HL-60 (cell line): ENCODE data around the gene BMP7.

Experiments used
- DNase-seq, 2 experiments: peaks; one replicate each; pipeline ENCODE4 v3.0.0-alpha.2; 2010 to 2020; ENCODE audit warnings: low read depth in 1 of 2, low spot score in 1 of 2
- H3K27ac ChIP-seq: fragments of 250-450 bp; sonication (Bioruptor Pico); replicated peaks from 2 replicates; pipeline ENCODE4 v1.5.1; 2020; ENCODE audit warnings: mild to moderate bottlenecking, moderate library complexity
- H3K27me3 ChIP-seq: fragments of 250-450 bp; sonication (Bioruptor Pico); 2 replicates; pipeline ENCODE4 v1.5.1; 2021; ENCODE audit warnings: mild to moderate bottlenecking, moderate library complexity; ENCODE audit not compliant: insufficient read depth, poor library complexity, severe bottlenecking
- H3K4me3 ChIP-seq: replicated peaks from 2 replicates; pipeline ENCODE4 v1.5.1; 2011; ENCODE audit warnings: mild to moderate bottlenecking, control low read depth, low read length; ENCODE audit not compliant: insufficient read depth
- CTCF ChIP-seq: IDR thresholded peaks from one replicate; pipeline ENCODE4 v1.5.1; 2011; ENCODE audit warnings: low read length, control low read depth, inconsistent platforms; ENCODE audit not compliant: insufficient read depth
- GABPA ChIP-seq: IDR thresholded peaks from 2 replicates; pipeline ENCODE4 v1.6.1; 2012; ENCODE audit warnings: low read depth
- POLR2AphosphoS5 ChIP-seq: IDR thresholded peaks from 2 replicates; pipeline ENCODE4 v1.6.1; 2012; ENCODE audit warnings: low read depth
- SPI1 ChIP-seq: IDR thresholded peaks from 2 replicates; pipeline ENCODE4 v1.6.1; 2012; ENCODE audit warnings: low read depth, mild to moderate bottlenecking, borderline replicate concordance
- TF ChIP-seq, protein P1 (sequence below): IDR thresholded peaks from 2 replicates; pipeline ENCODE4 v1.6.1; 2012; ENCODE audit warnings: low read depth; ENCODE audit not compliant: insufficient replicate concordance

Gene BMP7

GRCh38 chr20:57145089-57145631 is 121.3 kb downstream of the BMP7 start:
- TF ChIP-seq CTCF (no peak), POLR2AphosphoS5 (no peak), GABPA (no peak), SPI1 (no peak)
- TF ChIP-seq, protein P1, sequence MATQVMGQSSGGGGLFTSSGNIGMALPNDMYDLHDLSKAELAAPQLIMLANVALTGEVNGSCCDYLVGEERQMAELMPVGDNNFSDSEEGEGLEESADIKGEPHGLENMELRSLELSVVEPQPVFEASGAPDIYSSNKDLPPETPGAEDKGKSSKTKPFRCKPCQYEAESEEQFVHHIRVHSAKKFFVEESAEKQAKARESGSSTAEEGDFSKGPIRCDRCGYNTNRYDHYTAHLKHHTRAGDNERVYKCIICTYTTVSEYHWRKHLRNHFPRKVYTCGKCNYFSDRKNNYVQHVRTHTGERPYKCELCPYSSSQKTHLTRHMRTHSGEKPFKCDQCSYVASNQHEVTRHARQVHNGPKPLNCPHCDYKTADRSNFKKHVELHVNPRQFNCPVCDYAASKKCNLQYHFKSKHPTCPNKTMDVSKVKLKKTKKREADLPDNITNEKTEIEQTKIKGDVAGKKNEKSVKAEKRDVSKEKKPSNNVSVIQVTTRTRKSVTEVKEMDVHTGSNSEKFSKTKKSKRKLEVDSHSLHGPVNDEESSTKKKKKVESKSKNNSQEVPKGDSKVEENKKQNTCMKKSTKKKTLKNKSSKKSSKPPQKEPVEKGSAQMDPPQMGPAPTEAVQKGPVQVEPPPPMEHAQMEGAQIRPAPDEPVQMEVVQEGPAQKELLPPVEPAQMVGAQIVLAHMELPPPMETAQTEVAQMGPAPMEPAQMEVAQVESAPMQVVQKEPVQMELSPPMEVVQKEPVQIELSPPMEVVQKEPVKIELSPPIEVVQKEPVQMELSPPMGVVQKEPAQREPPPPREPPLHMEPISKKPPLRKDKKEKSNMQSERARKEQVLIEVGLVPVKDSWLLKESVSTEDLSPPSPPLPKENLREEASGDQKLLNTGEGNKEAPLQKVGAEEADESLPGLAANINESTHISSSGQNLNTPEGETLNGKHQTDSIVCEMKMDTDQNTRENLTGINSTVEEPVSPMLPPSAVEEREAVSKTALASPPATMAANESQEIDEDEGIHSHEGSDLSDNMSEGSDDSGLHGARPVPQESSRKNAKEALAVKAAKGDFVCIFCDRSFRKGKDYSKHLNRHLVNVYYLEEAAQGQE, result no peak
- Histone ChIP-seq H3K27ac (no peak overlapping the region), H3K4me3 (no peak overlapping the region), H3K27me3 (peaks cover 8% of the 10 kb centered on the region)
- no peak for DNase-seq

- H3K4me3 ChIP-seq, result no peak overlapping the region
- H3K27me3 ChIP-seq, result peaks cover 3% of the 10 kb centered on the region
- TF ChIP-seq GABPA, result no peak
- no peak for TF ChIP-seq CTCF
- H3K27ac ChIP-seq, result no peak overlapping the region
- DNase-seq, result no peak
These were observed 123.3 kb downstream of the BMP7 start for GRCh38 chr20:57143173-57143572.

DNA sequence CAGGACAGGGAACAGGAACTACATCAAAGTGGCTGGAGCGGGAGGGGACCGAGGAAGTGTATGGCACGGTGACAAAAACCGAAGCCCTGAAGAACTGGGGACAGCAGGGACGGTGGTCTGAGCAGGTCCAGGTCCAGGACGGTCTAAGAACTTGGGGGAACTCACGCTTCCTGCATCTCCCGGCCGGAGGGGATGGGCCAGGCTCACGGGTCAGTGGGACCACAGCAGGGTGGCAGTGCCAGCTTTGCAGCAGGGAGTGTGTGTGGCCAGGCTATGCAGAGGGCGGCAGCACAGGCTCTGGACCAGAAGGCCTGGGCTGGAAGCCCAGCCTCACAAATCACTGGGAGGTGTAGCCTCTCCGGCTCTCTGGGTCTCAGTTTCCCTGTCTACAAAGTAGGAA is 123.8 kb downstream of the BMP7 start:
- TF ChIP-seq GABPA (no peak), SPI1 (no peak), POLR2AphosphoS5 (no peak), CTCF (no peak)
- TF ChIP-seq, protein P1, result no peak
- peaks cover 3% of the 10 kb centered on the region for H3K27me3 ChIP-seq
- H3K4me3 ChIP-seq, result no peak overlapping the region
- DNase-seq, result no peak
- H3K27ac ChIP-seq, result no peak overlapping the region

DNA sequence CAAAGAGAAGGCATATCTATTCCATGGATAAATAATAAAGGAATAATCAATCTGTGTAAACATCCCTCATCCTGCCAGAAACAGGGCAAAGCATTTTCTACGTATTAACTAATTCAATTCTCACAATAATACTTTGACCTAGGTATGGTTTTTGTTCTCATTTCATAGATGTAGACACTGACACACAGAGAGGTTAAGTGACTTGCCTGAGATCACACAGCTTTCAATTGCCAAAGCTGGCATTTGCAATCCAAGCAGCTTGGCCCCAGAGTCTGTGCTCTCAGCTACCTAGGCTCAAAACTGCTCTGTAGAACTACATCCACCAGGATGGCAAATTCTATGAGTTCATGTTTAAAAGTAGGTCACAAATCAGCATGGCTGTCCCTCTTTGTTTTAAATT is 124.9 kb downstream of the BMP7 start:
- Histone ChIP-seq H3K27ac (no peak overlapping the region), H3K27me3 (peaks cover 3% of the 10 kb centered on the region), H3K4me3 (no peak overlapping the region)
- no peak for TF ChIP-seq POLR2AphosphoS5
- TF ChIP-seq SPI1, result no peak
- TF ChIP-seq, protein P1, result no peak
- TF ChIP-seq GABPA, result no peak
- no peak for TF ChIP-seq CTCF
- no peak for DNase-seq
